Bronchial epithelial cell (primary cell): ENCODE results near the gene PCDHGB6. TPM values are rescaled to one million over a fixed set of nuclear protein-coding genes. Genes with fewer than 3 reads are reported as not detected.
"Not testable (repeated sequence)": the region's sequence is repeated elsewhere in the genome, so short reads cannot be mapped to it uniquely, and the experiment has no call there.

Source experiments
- DNase-seq: peaks from one replicate; pipeline ENCODE4 v3.0.0-alpha.2; 2010; ENCODE audit warnings: low read depth
- FAIRE-seq: peaks from 2 replicates; lab custom pipeline; 2011; peaks lifted over from hg19 to GRCh38; lab: Jason Lieb, UNC
- H3K27me3 ChIP-seq: 2 replicates; pipeline ENCODE4 v1.5.1; 2011; ENCODE audit warnings: low read length; ENCODE audit not compliant: control insufficient read depth, insufficient read depth
- H3K36me3 ChIP-seq: 2 replicates; pipeline ENCODE4 v1.5.1; 2011; ENCODE audit warnings: low read length; ENCODE audit not compliant: control insufficient read depth, insufficient read depth
- H3K4me3 ChIP-seq: 2 replicates; pipeline ENCODE4 v1.5.1; 2011; ENCODE audit warnings: mild to moderate bottlenecking, low read depth, low read length, control low read depth
- CTCF ChIP-seq: IDR thresholded peaks from 2 replicates; pipeline ENCODE4 v1.5.1; 2011; ENCODE audit warnings: mild to moderate bottlenecking, moderate library complexity, low read length, control low read depth, inconsistent platforms; ENCODE audit not compliant: insufficient read depth, severe bottlenecking
- total RNA-seq: library from RNA; depleted of rRNA; stranded (reverse); fragments of >200 nt; gene quantifications from 2 replicates; pipeline ENCODE4 v1.2.1, GENCODE V29; 2014

The PCDHGB6 gene
- total RNA-seq, 1 donor from 2014 or later: 0.53 TPM

- Histone ChIP-seq H3K27me3 (peaks cover 2% of the 10 kb centered on the region), H3K4me3 (peak within 1 kb of the TSS; percentile 31), H3K36me3 (no peaks in the 10 kb centered on the region)
- FAIRE-seq (no peak), DNase-seq (peak; percentile 72)
- TF ChIP-seq CTCF: peak; percentile 45
These were observed 22.7 kb downstream of the PCDHGB6 start, which contains the start of gene PCDHGA12 for GRCh38 chr5:141430332-141431113. Gene PCDHGA12, plus strand, starts transcription at chr5:141430507. Its CDS starts 253 bp downstream, at chr5:141430760.

- peaks cover 2% of the 10 kb centered on the region for H3K27me3 ChIP-seq
- H3K36me3 ChIP-seq: no peaks in the 10 kb centered on the region
- DNase-seq: peak; percentile 7
- H3K4me3 ChIP-seq: peak overlapping the region; percentile 20
- FAIRE-seq: no peak
- no peak for TF ChIP-seq CTCF
These were observed 23.5 kb downstream of the PCDHGB6 start for GRCh38 chr5:141431286-141431685.

GRCh38 chr5:141432308-141432707 is 24.5 kb downstream of the PCDHGB6 start:
- FAIRE-seq, DNase-seq: not testable (repeated sequence)

GRCh38 chr5:141432726-141433125 is 24.9 kb downstream of the PCDHGB6 start:
- not testable (repeated sequence) for H3K36me3 ChIP-seq, H3K27me3 ChIP-seq, H3K4me3 ChIP-seq, DNase-seq, FAIRE-seq

More at GRCh38 chr5:141432308-141432707, 24.5 kb downstream of the PCDHGB6 start:
- not testable (repeated sequence) for H3K27me3 ChIP-seq, H3K4me3 ChIP-seq, H3K36me3 ChIP-seq

GRCh38 chr5:141434006-141434405 is 26.2 kb downstream of the PCDHGB6 start:
- FAIRE-seq (no peak), DNase-seq (no peak)
- H3K4me3 ChIP-seq: no peak overlapping the region
- H3K27me3 ChIP-seq: peaks cover 2% of the 10 kb centered on the region
- no peaks in the 10 kb centered on the region for H3K36me3 ChIP-seq
- no peak for TF ChIP-seq CTCF

GRCh38 chr5:141437221-141437620 is 29.4 kb downstream of the PCDHGB6 start:
- H3K4me3 ChIP-seq: no peak overlapping the region
- TF ChIP-seq CTCF: no peak
- DNase-seq (no peak), FAIRE-seq (no peak)
- H3K36me3 ChIP-seq: no peaks in the 10 kb centered on the region
- no peaks in the 10 kb centered on the region for H3K27me3 ChIP-seq
